GM19193 (cell line): ENCODE results near the gene PCNX2.

Experiments
- POLR2A ChIP-seq: IDR thresholded peaks from 4 replicates; pipeline ENCODE4 v1.6.1; 2011; ENCODE audit not compliant: insufficient read depth, insufficient read length; ENCODE audit errors: extremely low read depth

Gene PCNX2

GRCh38 chr1:232980355-232980978 is 315.1 kb downstream of the PCNX2 start:
- no peak for TF ChIP-seq POLR2A

- no peak for TF ChIP-seq POLR2A
These were observed 316.0 kb downstream of the PCNX2 start for GRCh38 chr1:232979558-232979957.

- no peak for TF ChIP-seq POLR2A
These were observed 316.7 kb downstream of the PCNX2 start for GRCh38 chr1:232978815-232979214.

DNA sequence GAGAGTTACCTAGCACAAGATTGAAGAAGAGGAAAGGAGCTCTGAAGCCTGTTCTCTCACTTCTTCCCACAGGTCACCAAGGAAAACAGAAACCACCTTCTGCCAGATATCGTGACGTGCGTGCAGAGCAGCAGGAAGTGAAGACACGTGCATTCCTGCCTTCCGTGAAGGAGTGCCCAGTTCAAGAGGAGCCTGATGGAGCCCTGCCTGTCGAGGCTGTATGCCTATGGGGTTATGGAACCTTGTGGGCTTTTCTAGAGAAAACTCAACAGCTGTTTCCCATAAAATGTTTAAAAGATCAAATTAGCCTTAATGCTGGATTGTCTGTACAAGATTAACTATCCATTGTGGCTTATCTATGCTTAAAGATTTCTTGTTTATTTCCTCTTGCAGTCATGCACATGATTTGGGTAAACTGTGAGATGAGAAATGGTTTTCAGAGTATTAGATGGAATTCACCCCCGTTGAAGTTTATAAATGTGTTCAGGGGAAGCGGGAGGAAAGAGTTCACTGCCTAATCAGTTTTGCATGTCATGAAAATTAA is 317.4 kb downstream of the PCNX2 start:
- no peak for TF ChIP-seq POLR2A

DNA sequence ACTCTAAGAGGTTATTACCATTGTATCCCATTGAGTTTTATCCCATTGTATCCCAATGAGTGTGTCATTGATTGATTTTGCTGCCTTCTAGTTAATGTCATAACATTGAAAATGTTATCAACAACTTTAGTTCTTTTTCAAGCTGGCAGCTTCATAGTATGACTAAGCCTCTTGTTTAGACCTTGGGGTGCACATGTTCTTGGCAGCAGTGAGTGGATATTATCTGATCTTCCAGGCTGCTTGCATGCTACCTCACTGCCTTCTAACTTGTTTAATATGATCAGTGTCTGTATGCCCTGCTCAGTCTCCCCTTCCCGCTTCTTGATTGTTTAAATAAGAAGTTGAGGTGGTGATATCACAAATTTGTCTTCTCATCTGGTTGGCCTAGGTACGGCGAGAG is 320.6 kb downstream of the PCNX2 start:
- TF ChIP-seq POLR2A: no peak

GRCh38 chr1:232973652-232974611 is 321.6 kb downstream of the PCNX2 start:
- no peak for TF ChIP-seq POLR2A

DNA sequence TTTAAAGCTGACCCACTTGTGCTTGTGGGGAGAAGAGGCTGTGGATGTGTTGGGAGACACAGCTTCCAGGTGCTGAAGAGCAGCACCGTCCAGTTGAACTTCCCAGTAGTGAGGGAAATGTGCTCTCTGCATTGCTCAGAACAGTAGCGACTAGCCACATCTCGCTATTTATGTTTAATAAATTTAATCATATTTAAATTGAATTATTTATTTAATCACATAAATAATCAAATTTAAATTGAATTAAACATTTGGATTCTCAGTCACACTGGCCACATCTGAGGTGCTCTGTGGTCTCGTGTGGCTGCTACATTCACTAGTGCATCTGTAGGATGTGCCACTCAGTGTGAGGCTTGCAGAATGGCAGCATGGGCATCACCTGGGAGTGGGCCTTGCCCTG is 325.0 kb downstream of the PCNX2 start:
- no peak for TF ChIP-seq POLR2A

DNA sequence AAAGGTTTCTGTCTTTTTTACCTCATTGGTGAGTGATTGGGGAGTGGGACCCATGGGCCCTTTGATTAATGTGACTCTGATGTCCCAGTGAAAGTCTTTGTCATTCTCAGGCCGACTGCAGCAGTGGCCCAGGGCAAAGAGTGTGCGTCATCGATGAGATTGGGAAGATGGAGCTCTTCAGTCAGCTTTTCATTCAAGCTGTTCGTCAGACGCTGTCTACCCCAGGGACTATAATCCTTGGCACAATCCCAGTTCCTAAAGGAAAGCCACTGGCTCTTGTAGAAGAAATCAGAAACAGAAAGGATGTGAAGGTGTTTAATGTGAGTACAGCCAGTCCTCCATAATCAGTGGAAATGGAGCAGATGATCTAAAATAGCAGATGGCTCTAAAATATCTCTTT is 325.7 kb downstream of the PCNX2 start:
- no peak for TF ChIP-seq POLR2A

GRCh38 chr1:232968965-232969364 is 326.6 kb downstream of the PCNX2 start:
- TF ChIP-seq POLR2A: no peak

DNA sequence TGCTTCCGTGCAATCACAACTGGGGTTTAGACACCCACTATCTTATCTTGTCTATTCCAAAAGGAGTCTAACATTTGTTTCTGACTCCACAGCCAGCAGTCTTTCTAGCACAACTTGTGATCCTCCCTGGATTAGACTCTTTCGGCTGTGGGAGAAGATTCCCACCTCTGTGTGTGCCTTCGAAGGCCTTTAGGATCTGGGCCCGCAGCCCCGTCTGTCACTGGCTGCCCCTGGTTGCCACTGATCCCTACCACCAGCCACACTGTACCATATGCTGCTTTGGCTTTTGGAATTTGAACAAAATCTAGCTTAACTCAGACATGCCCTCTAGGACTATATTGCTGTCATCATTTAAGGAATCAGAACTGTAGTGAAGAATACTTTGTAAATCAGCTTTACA is 327.1 kb downstream of the PCNX2 start:
- TF ChIP-seq POLR2A: no peak

DNA sequence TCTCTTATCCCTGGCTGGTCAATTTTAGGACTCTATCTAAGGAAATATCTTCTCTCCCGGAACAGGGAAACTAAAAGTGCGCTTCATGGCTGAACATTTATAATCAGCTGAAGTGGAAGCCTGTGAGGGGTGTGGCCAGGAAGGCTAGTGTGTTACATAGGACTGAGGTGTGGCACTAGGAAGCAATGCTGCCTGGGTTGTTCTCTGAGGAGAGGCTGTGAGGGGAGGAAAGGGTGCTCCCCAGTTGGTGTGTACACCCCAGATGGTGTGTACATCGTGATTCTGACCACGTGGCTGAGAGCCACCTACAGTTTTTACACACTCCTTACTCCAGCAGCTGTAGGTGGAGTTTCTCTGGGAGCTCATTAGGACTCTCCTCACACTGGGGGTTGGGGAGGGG is 328.9 kb downstream of the PCNX2 start:
- TF ChIP-seq POLR2A: no peak

DNA sequence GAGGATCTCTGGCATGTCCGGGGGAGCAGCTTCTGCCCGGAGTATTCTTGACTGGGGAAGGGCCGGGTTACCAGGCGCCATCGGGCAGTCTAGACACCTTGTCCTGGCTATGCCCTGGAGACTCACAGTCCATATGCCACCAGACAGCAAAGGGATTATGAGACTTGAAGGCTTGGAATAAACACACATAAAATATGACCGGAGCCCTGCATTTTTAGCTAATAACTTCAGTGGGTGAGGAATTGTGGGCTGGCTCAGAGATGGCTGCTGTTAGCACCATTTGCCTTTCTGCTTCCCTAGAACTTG is 329.7 kb downstream of the PCNX2 start:
- no peak for TF ChIP-seq POLR2A

- TF ChIP-seq POLR2A: no peak
These were observed 330.2 kb downstream of the PCNX2 start for GRCh38 chr1:232965124-232965911.

- no peak for TF ChIP-seq POLR2A
These were observed 330.9 kb downstream of the PCNX2 start for GRCh38 chr1:232964601-232965000.
